Upper lobe of left lung (tissue), 6 donors: ENCODE data around the gene KCTD11. TPM values are rescaled to one million over a fixed set of nuclear protein-coding genes. Genes with fewer than 3 reads are reported as not detected.

Experiments used
- ATAC-seq, 2 donors: fragments of 200-7000 bp; cut with Tn5 transposase; one replicate each; pipeline ENCODE4 v1.9.1; 2022; ENCODE audit warnings: mild to moderate bottlenecking in 2 of 2, moderate library complexity in 2 of 2; ENCODE audit not compliant: low FRiP score in 2 of 2
- DNase-seq, 2 donors: peaks; one replicate each; pipeline ENCODE4 v3.0.0-alpha.2; 2019 to 2020
- H3K27ac ChIP-seq, 4 donors: fragments of 200-600 bp; sonication (generic); one replicate each; pipeline ENCODE4 v1.5.1; 2016 to 2019
- H3K27me3 ChIP-seq, 4 donors: fragments of 200-600 bp; sonication (generic); one replicate each; pipeline ENCODE4 v1.5.1; 2017 to 2019
- H3K36me3 ChIP-seq, 4 donors: fragments of 200-600 bp; sonication (generic); one replicate each; pipeline ENCODE4 v1.5.1; 2016 to 2019
- H3K4me1 ChIP-seq, 4 donors: fragments of 200-600 bp; sonication (generic); one replicate each; pipeline ENCODE4 v1.5.1; 2018 to 2019
- H3K4me3 ChIP-seq, 4 donors: fragments of 200-600 bp; sonication (generic); one replicate each; pipeline ENCODE4 v1.5.1; 2017 to 2019; ENCODE audit warnings: mild to moderate bottlenecking in 2 of 4, moderate library complexity in 1 of 4
- H3K9me3 ChIP-seq, 4 donors: fragments of 200-600 bp; sonication (generic); one replicate each; pipeline ENCODE4 v1.5.1; 2018 to 2019
- CTCF ChIP-seq, 6 experiments: fragments of 450-650 bp in 4 of 6; fragments of 200-600 bp in 2 of 6; sonication (generic) in 2 of 6; IDR thresholded peaks; one replicate each; pipeline ENCODE4 v1.5.1; 2016 to 2019; ENCODE audit warnings: antibody characterized with exemption in 6 of 6
- EP300 ChIP-seq, 4 donors: sonication (generic); formaldehyde crosslinking; IDR thresholded peaks; one replicate each; pipeline ENCODE4 v1.5.1; 2017; ENCODE audit warnings: antibody characterized with exemption in 4 of 4, control low read depth in 2 of 4
- POLR2A ChIP-seq, 4 donors: fragments of 450-650 bp; IDR thresholded peaks; one replicate each; pipeline ENCODE4 v1.5.1; 2016 to 2017; ENCODE audit warnings: antibody characterized with exemption in 4 of 4, mild to moderate bottlenecking in 2 of 4
- POLR2AphosphoS5 ChIP-seq, 2 donors: sonication (generic); formaldehyde crosslinking; IDR thresholded peaks; one replicate each; pipeline ENCODE4 v1.5.1; 2017; ENCODE audit warnings: antibody characterized with exemption in 2 of 2
- WGBS, 2 donors: methylation state at CpG; one replicate each; pipeline ENCODE4 v1.1.5; 2017 to 2018; 5-methylcytosine and 5-hydroxymethylcytosine counted together
- total RNA-seq, 6 donors: library from RNA; depleted of rRNA in 4 of 6; stranded (reverse); fragments of >200 nt in 4 of 6; gene quantifications; one replicate each; pipeline versions ENCODE4 v1.1.0 to v1.2.1, GENCODE V29; 2016 to 2021
- donor health status: DM: no; HTN: no; CAD: no; lungs with moderate emphysema.
- donor health status: DM: no; HTN: yes; CAD: no; lungs with severe emphysema.

KCTD11 gene
- total RNA-seq, 6 donors from 2014 or later: 5.2 to 13.8 (median 10.5) TPM

GRCh38 chr17:7382901-7383300, 30.9 kb downstream of the KCTD11 start:
- H3K27ac ChIP-seq: no peak overlapping the region
- ATAC-seq (no peak), DNase-seq (peak in 1 of 2 donors; percentile 52)
- WGBS, 2 donors: 88 to 95% methylated on average over 10 of the region's 10 CpGs
- H3K9me3 ChIP-seq: no peaks in the 10 kb centered on the region
- H3K36me3 ChIP-seq: peaks cover 0 to 20% (median 5%) of the 10 kb centered on the region in 4 donors
- peaks cover 0 to 2% (median 0%) of the 10 kb centered on the region in 4 donors for H3K27me3 ChIP-seq
- H3K4me3 ChIP-seq: no peak overlapping the region
- H3K4me1 ChIP-seq: peaks cover 23 to 33% (median 28%) of the 10 kb centered on the region in 4 donors
- TF ChIP-seq POLR2A (IDR thresholded peaks at IDR 0.05) (no peak), POLR2AphosphoS5 (IDR thresholded peaks at IDR 0.05) (no peak), CTCF (IDR thresholded peaks at IDR 0.05) (no peak), EP300 (IDR thresholded peaks at IDR 0.05) (no peak)

GRCh38 chr17:7383371-7383741, 31.4 kb downstream of the KCTD11 start:
- peak overlapping the region in 1 of 4 donors; percentile 25 for H3K27ac ChIP-seq
- DNase-seq: peak in 1 of 2 donors; percentile 51
- WGBS, 2 donors: 83 to 90% methylated on average over 8 to 10 of the region's 11 CpGs
- peak in 1 of 2 donors; percentile 2 for ATAC-seq
- peaks cover 0 to 24% (median 8%) of the 10 kb centered on the region in 4 donors for H3K36me3 ChIP-seq
- no peaks in the 10 kb centered on the region for H3K9me3 ChIP-seq
- peaks cover 0 to 2% (median 0%) of the 10 kb centered on the region in 4 donors for H3K27me3 ChIP-seq
- TF ChIP-seq CTCF (IDR thresholded peaks at IDR 0.05) (no peak), EP300 (IDR thresholded peaks at IDR 0.05) (no peak), POLR2A (IDR thresholded peaks at IDR 0.05) (no peak), POLR2AphosphoS5 (IDR thresholded peaks at IDR 0.05) (no peak)
- H3K4me1 ChIP-seq: peaks cover 23 to 33% (median 28%) of the 10 kb centered on the region in 4 donors
- H3K4me3 ChIP-seq: peak overlapping the region in 3 of 4 donors; percentile 35 to 50 (median 46)

GRCh38 chr17:7383742-7384488, 32.0 kb downstream of the KCTD11 start:
- WGBS, 2 donors: 29 to 37% methylated on average over 37 of the region's 65 CpGs
- Histone ChIP-seq H3K4me3 (peak overlapping the region; percentile 25 to 50 (median 40)), H3K9me3 (no peaks in the 10 kb centered on the region), H3K27ac (peak overlapping the region in 3 of 4 donors; percentile 25 to 63 (median 34)), H3K27me3 (peaks cover 0 to 2% (median 0%) of the 10 kb centered on the region in 4 donors), H3K4me1 (peaks cover 23 to 33% (median 28%) of the 10 kb centered on the region in 4 donors), H3K36me3 (peaks cover 0 to 30% (median 12%) of the 10 kb centered on the region in 4 donors)
- TF ChIP-seq POLR2AphosphoS5 (IDR thresholded peaks at IDR 0.05) (no peak), EP300 (IDR thresholded peaks at IDR 0.05) (no peak), CTCF (IDR thresholded peaks at IDR 0.05) (no peak), POLR2A (IDR thresholded peaks at IDR 0.05) (no peak)
- peak in 1 of 2 donors; percentile 81 for ATAC-seq
- peak in 1 of 2 donors; percentile 92 for DNase-seq

GRCh38 chr17:7384489-7385081, 32.6 kb downstream of the KCTD11 start:
- peak in 1 of 2 donors; percentile 73 for DNase-seq
- 65 to 68% methylated on average over 20 to 23 of the region's 23 CpGs for WGBS, 2 donors
- peak overlapping the region in 3 of 4 donors; percentile 25 to 63 (median 34) for H3K27ac ChIP-seq

More at GRCh38 chr17:7384489-7385081, 32.6 kb downstream of the KCTD11 start:
- Histone ChIP-seq H3K9me3 (no peaks in the 10 kb centered on the region), H3K27me3 (peaks cover 0 to 2% (median 0%) of the 10 kb centered on the region in 4 donors), H3K4me3 (peak overlapping the region in 3 of 4 donors; percentile 35 to 50 (median 46)), H3K36me3 (peaks cover 0 to 36% (median 18%) of the 10 kb centered on the region in 4 donors), H3K4me1 (peaks cover 23 to 33% (median 28%) of the 10 kb centered on the region in 4 donors)
- TF ChIP-seq POLR2A (IDR thresholded peaks at IDR 0.05) (no peak), CTCF (IDR thresholded peaks at IDR 0.05) (no peak), POLR2AphosphoS5 (IDR thresholded peaks at IDR 0.05) (no peak), EP300 (IDR thresholded peaks at IDR 0.05) (no peak)
- no peak for ATAC-seq
